ENCODE results near the gene DENND1A.

Gene DENND1A

GRCh38 chr9:123500336-123500735, 429.6 kb downstream of the DENND1A start:
- DNase-seq (ENCODE audit: insufficient read length, low spot score) (no peak), FAIRE-seq (no peak)
- TF ChIP-seq CTCF (IDR thresholded peaks at IDR 0.05; ENCODE audit: insufficient read depth, missing control alignments): no peak

- FAIRE-seq: no peak
- TF ChIP-seq CTCF (IDR thresholded peaks at IDR 0.05; ENCODE audit: insufficient read depth, missing control alignments): no peak
- no peak for DNase-seq (ENCODE audit: insufficient read length, low spot score)
Measured at GRCh38 chr9:123497830-123498229, 432.1 kb downstream of the DENND1A start.

GRCh38 chr9:123495731-123496130, 434.2 kb downstream of the DENND1A start:
- FAIRE-seq (no peak), DNase-seq (ENCODE audit: insufficient read length, low spot score) (no peak)
- TF ChIP-seq CTCF (IDR thresholded peaks at IDR 0.05; ENCODE audit: insufficient read depth, missing control alignments): no peak

- no peak for DNase-seq (ENCODE audit: insufficient read length, low spot score)
- TF ChIP-seq CTCF (IDR thresholded peaks at IDR 0.05; ENCODE audit: insufficient read depth, missing control alignments): no peak
- FAIRE-seq: no peak
Measured at GRCh38 chr9:123493627-123494026, 436.3 kb downstream of the DENND1A start.

- no peak for TF ChIP-seq CTCF (IDR thresholded peaks at IDR 0.05; ENCODE audit: insufficient read depth, missing control alignments)
- DNase-seq (ENCODE audit: insufficient read length, low spot score): no peak
- no peak for FAIRE-seq
Measured at GRCh38 chr9:123490688-123491087, 439.2 kb downstream of the DENND1A start.

- TF ChIP-seq CTCF (IDR thresholded peaks at IDR 0.05; ENCODE audit: insufficient read depth, missing control alignments): no peak
- FAIRE-seq: no peak
- no peak for DNase-seq (ENCODE audit: insufficient read length, low spot score)
Measured at GRCh38 chr9:123488722-123489321, 441.1 kb downstream of the DENND1A start.

- DNase-seq (ENCODE audit: insufficient read length, low spot score) (no peak), FAIRE-seq (no peak)
- no peak for TF ChIP-seq CTCF (IDR thresholded peaks at IDR 0.05; ENCODE audit: insufficient read depth, missing control alignments)
Measured at GRCh38 chr9:123487944-123488548, 441.9 kb downstream of the DENND1A start.

Data from D721Med (cell line).